ENCODE data around the gene SPATA2L. TPM values are rescaled to one million over a fixed set of nuclear protein-coding genes. Genes with fewer than 3 reads are reported as not detected.

The SPATA2L gene
- total and polyA plus RNA-seq, 2 of the 13 experiments (the other 11 are each of a cell fraction or from before 2014, with no cell fraction given), result 9.1 to 20.7 TPM

DNA sequence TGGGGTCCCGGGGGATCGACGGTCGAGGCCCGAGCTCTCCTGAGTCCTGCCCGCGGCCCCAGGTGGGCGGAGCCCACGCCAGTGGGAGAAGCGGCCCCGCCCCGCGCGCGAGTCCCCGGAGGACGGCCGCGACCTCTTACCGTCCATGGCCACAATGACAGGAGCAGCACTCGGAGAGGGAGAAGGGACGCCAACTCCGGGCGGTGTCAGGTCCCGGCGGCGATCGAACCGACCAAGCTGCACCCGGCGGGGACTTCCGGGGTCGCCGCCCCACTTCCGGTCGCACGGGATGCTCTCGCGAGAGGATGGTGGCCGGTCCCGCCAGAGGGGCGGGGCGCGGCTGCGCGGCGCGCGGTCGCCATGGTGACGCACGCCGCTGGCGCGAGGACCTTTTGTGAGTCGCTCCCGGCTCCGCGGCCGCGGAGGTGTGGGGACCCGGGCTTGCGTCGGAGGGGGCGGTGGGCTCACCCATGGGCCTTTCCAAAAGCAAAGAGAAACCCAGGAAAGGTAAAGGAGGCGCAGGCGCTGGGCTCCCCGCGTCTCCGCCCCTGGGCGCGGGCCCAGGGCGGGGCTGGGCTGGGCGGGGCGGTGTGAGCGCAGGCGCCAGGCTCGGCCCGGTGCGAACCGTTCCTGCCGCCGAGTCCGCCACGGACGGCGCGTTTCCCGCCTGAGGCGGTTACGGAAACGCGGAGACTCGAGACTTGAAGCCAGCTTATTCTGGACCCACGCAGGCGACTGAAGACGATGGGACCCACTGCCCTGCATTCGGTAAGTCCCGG, 43.9 kb downstream of the SPATA2L start, which contains the start of the genes CHMP1A and SPATA33 (continued):
- TF ChIP-seq NCOA5 (CRISPR knock-in tag; IDR thresholded peaks at IDR 0.05) (no peak), ADNP (CRISPR knock-in tag; IDR thresholded peaks at IDR 0.05) (0 out of 2 replicates have a peak, but pooled peaks have one; percentile 37), ZNF710 (CRISPR knock-in tag; IDR thresholded peaks at IDR 0.05; ENCODE audit: borderline replicate concordance) (peak; percentile 53; the same call in 1 of the 2 replicates), HDAC2 (CRISPR knock-in tag; IDR thresholded peaks at IDR 0.05) (peak; percentile 75; the same call in 1 of the 2 replicates), HNRNPUL1 (IDR thresholded peaks at IDR 0.05; ENCODE audit: low read depth, low read length) (no peak), CENPT (CRISPR knock-in tag; IDR thresholded peaks at IDR 0.05; ENCODE audit: low read depth) (peak; percentile 31; the same call in 1 of the 2 replicates), JDP2 (CRISPR knock-in tag; IDR thresholded peaks at IDR 0.05; ENCODE audit: borderline replicate concordance) (no peak; the same call in 1 of the 2 replicates), MTA3 (CRISPR knock-in tag; IDR thresholded peaks at IDR 0.05) (no peak), ZBED4 (CRISPR knock-in tag; IDR thresholded peaks at IDR 0.05; ENCODE audit: borderline replicate concordance) (no peak; the same call in 1 of the 2 replicates), ZBTB3 (CRISPR knock-in tag; IDR thresholded peaks at IDR 0.05; ENCODE audit: borderline replicate concordance, low read depth) (0 out of 2 replicates have a peak, but pooled peaks have one; percentile 1), PHB2 (IDR thresholded peaks at IDR 0.05; ENCODE audit: partially characterized antibody) (no peak), JUN (CRISPR knock-in tag; IDR thresholded peaks at IDR 0.05) (peak; percentile 37; the same call in 1 of the 2 replicates), PCBP2 (optimal IDR thresholded peaks at IDR 0.05; ENCODE audit: low read depth, low read length, poor library complexity, severe bottlenecking) (no peak), LCORL (IDR thresholded peaks at IDR 0.05) (no peak), LCORL (CRISPR knock-in tag; IDR thresholded peaks at IDR 0.05) (0 out of 2 replicates have a peak, but pooled peaks have one; percentile 77), GABPA (IDR thresholded peaks at IDR 0.05; ENCODE audit: low read depth, low read length) (peak; percentile 99), GABPA (CRISPR knock-in tag; IDR thresholded peaks at IDR 0.05; ENCODE audit: low read depth) (peak; percentile 90), ZNF878 (CRISPR knock-in tag; IDR thresholded peaks at IDR 0.05) (0 out of 2 replicates have a peak, but pooled peaks have one; percentile 10), RAD21 (CRISPR knock-in tag; IDR thresholded peaks at IDR 0.05) (peak; percentile 49), TOE1 (CRISPR knock-in tag; IDR thresholded peaks at IDR 0.05) (0 out of 2 replicates have a peak, but pooled peaks have one; percentile 16), TCF12 (IDR thresholded peaks at IDR 0.05) (no peak), TCF12 (CRISPR knock-in tag; IDR thresholded peaks at IDR 0.05) (peak; percentile 76; the same call in 1 of the 2 replicates), ETV6 (CRISPR knock-in tag; conservative IDR thresholded peaks at IDR 0.05) (peak; percentile 93)
- TF ChIP-seq, protein P1, sequence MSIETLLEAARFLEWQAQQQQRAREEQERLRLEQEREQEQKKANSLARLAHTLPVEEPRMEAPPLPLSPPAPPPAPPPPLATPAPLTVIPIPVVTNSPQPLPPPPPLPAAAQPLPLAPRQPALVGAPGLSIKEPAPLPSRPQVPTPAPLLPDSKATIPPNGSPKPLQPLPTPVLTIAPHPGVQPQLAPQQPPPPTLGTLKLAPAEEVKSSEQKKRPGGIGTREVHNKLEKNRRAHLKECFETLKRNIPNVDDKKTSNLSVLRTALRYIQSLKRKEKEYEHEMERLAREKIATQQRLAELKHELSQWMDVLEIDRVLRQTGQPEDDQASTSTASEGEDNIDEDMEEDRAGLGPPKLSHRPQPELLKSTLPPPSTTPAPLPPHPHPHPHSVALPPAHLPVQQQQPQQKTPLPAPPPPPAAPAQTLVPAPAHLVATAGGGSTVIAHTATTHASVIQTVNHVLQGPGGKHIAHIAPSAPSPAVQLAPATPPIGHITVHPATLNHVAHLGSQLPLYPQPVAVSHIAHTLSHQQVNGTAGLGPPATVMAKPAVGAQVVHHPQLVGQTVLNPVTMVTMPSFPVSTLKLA (IDR thresholded peaks at IDR 0.05), result no peak; the same call in 1 of the 2 replicates
